ENCODE measurements around the gene PHF21A.

GRCh38 chr11:46026606-46027293 lies 94.5 kb downstream of the PHF21A start:
- TF ChIP-seq ZNF839 (CRISPR knock-in tag; IDR thresholded peaks at IDR 0.05; ENCODE audit: borderline replicate concordance), result no peak
- TF ChIP-seq ELF1 (CRISPR knock-in tag; IDR thresholded peaks at IDR 0.05), result no peak
